ENCODE results near the gene WDR7.
"Not testable (repeated sequence)": the region's sequence is repeated elsewhere in the genome, so short reads cannot be mapped to it uniquely, and the experiment has no call there.

- not testable (repeated sequence) for TF ChIP-seq CHD2 (IDR thresholded peaks at IDR 0.05; ENCODE audit: low read length, partially characterized antibody); ZNF302 (CRISPR knock-in tag; IDR thresholded peaks at IDR 0.05); POLR2A (IDR thresholded peaks at IDR 0.05; ENCODE audit: low read length); CTCF (IDR thresholded peaks at IDR 0.05); RAD21 (conservative IDR thresholded peaks at IDR 0.05 in 1 of 2, IDR thresholded peaks at IDR 0.05 in 1 of 2); BHLHE40 (IDR thresholded peaks at IDR 0.05; ENCODE audit: low read depth, low read length); CEBPB (IDR thresholded peaks at IDR 0.05); EP300 (IDR thresholded peaks at IDR 0.05); TP53 (CRISPR knock-in tag; IDR thresholded peaks at IDR 0.05); MAZ (IDR thresholded peaks at IDR 0.05; ENCODE audit: borderline replicate concordance, low read depth, low read length); ZFP36 (IDR thresholded peaks at IDR 0.05; ENCODE audit: borderline replicate concordance, partially characterized antibody); ELK1 (IDR thresholded peaks at IDR 0.05; ENCODE audit: low read depth, low read length); RCOR1 (IDR thresholded peaks at IDR 0.05; ENCODE audit: low read depth, low read length); MAX (IDR thresholded peaks at IDR 0.05)
Measured at GRCh38 chr18:56654280-56654679, 3.1 kb downstream of the WDR7 start.

Measured in A549 (cell line).